Endothelial cell of umbilical vein (primary cell): ENCODE results near the gene ODAD4. TPM values are rescaled to one million over a fixed set of nuclear protein-coding genes. Genes with fewer than 3 reads are reported as not detected.

Source experiments
- BruUV-seq: library from RNA; stranded (reverse); fragments of 400-500 nt; replicated peaks from 2 replicates; lab custom pipeline; 2021; lab: Mats Ljungman, UMichigan
- CTCF ChIA-PET: fragments of 300-600, 350-600 bp; sonication (Branson Sonifier 250); formaldehyde crosslinking; loops from one replicate; lab custom pipeline; 2021; ENCODE audit warnings: antibody characterized with exemption, inconsistent platforms; lab: Charles Lee
- POLR2A ChIA-PET: fragments of 300-600, 350-600 bp; sonication (Branson Sonifier 250); formaldehyde crosslinking; loops from one replicate; lab custom pipeline; 2021; ENCODE audit warnings: antibody characterized with exemption, inconsistent platforms; lab: Charles Lee
- DNase-seq: peaks from one replicate; pipeline ENCODE4 v3.0.0-alpha.2; 2011; ENCODE audit warnings: low read depth, low spot score
- FAIRE-seq: peaks from 2 replicates; lab custom pipeline; 2011; peaks lifted over from hg19 to GRCh38; lab: Jason Lieb, UNC
- H2AFZ ChIP-seq: 2 replicates; pipeline ENCODE4 v1.6.0; 2012; ENCODE audit warnings: low read depth, low read length, control low read depth, inconsistent platforms
- H3K27ac ChIP-seq: 2 replicates; pipeline ENCODE4 v1.5.1; 2011; ENCODE audit warnings: low read depth, mild to moderate bottlenecking, control low read depth, low read length, moderate library complexity; ENCODE audit not compliant: insufficient read depth
- H3K27me3 ChIP-seq, 2 experiments: 2 replicates each; pipeline versions ENCODE4 v1.6.0 to v1.6.1; 2011; ENCODE audit warnings: low read length in 2 of 2, mixed read lengths in 1 of 2; ENCODE audit not compliant: control insufficient read depth in 2 of 2, insufficient read depth in 2 of 2
- H3K36me3 ChIP-seq, 2 experiments: 2 replicates in 1 of 2; 3 replicates in 1 of 2; pipeline ENCODE4 v1.5.1; 2011; ENCODE audit warnings: low read length in 2 of 2, mild to moderate bottlenecking in 1 of 2, moderate library complexity in 1 of 2; ENCODE audit not compliant: control insufficient read depth in 2 of 2, insufficient read depth in 2 of 2; ENCODE audit errors: extremely low read depth in 1 of 2
- H3K4me1 ChIP-seq: 3 replicates; pipeline ENCODE4 v1.5.1; 2011; ENCODE audit warnings: mild to moderate bottlenecking, low read length; ENCODE audit not compliant: control insufficient read depth, insufficient read depth; ENCODE audit errors: extremely low read depth
- H3K4me2 ChIP-seq: 2 replicates; pipeline ENCODE4 v1.6.1; 2011; ENCODE audit warnings: low read length, control low read depth, mixed read lengths; ENCODE audit not compliant: insufficient read depth
- H3K4me3 ChIP-seq, 3 experiments: fragments of 200-600 bp in 1 of 3; sonication (generic), shearing (Covaris generic) in 1 of 3; replicated peaks in 1 of 3; 2 replicates each; pipeline ENCODE4 v1.5.1; 2011 to 2016; ENCODE audit warnings: control low read depth in 3 of 3, low read length in 3 of 3, mild to moderate bottlenecking in 2 of 3, inconsistent platforms in 1 of 3, low read depth in 1 of 3, moderate library complexity in 1 of 3; ENCODE audit not compliant: insufficient read depth in 1 of 3
- H3K79me2 ChIP-seq: 2 replicates; pipeline ENCODE4 v1.6.0; 2012; ENCODE audit warnings: low read length, inconsistent platforms; ENCODE audit not compliant: control insufficient read depth, insufficient read depth
- H3K9ac ChIP-seq: replicated peaks from 2 replicates; pipeline ENCODE3; 2011; ENCODE audit warnings: low read length, control low read depth; ENCODE audit not compliant: insufficient read depth; ENCODE audit errors: extremely low read depth
- H3K9me1 ChIP-seq: replicated peaks from 3 replicates; pipeline ENCODE4 v1.6.0; 2011; ENCODE audit warnings: mild to moderate bottlenecking, low read length; ENCODE audit not compliant: control insufficient read depth, insufficient read depth; ENCODE audit errors: extremely low read depth
- H3K9me3 ChIP-seq: replicated peaks from 2 replicates; pipeline ENCODE4 v1.5.1; 2012; ENCODE audit warnings: low read length, inconsistent platforms; ENCODE audit not compliant: control insufficient read depth, insufficient read depth
- H4K20me1 ChIP-seq: replicated peaks from 2 replicates; pipeline ENCODE3; 2011; ENCODE audit warnings: mild to moderate bottlenecking, low read length; ENCODE audit not compliant: control insufficient read depth, insufficient read depth; ENCODE audit errors: extremely low read depth
- EZH2 ChIP-seq: IDR thresholded peaks from 2 replicates; pipeline ENCODE4 v1.6.1; 2012; ENCODE audit warnings: borderline replicate concordance, low read depth, mild to moderate bottlenecking, moderate library complexity, low read length, inconsistent platforms; ENCODE audit not compliant: severe bottlenecking
- FOS ChIP-seq: IDR thresholded peaks from 2 replicates; pipeline ENCODE4 v1.6.1; 2011; ENCODE audit warnings: mild to moderate bottlenecking, low read length, moderate library complexity, borderline replicate concordance; ENCODE audit not compliant: insufficient read depth
- GATA2 ChIP-seq: IDR thresholded peaks from 2 replicates; pipeline ENCODE4 v1.7.0; 2011; ENCODE audit warnings: low read depth, mild to moderate bottlenecking, moderate library complexity, mixed read lengths, low read length; ENCODE audit not compliant: insufficient read length, insufficient read depth
- JUN ChIP-seq: IDR thresholded peaks from 2 replicates; pipeline ENCODE4 v1.6.1; 2011; ENCODE audit warnings: borderline replicate concordance, low read depth; ENCODE audit not compliant: insufficient read length, insufficient read depth
- POLR2A ChIP-seq: IDR thresholded peaks from 2 replicates; pipeline ENCODE4 v1.6.1; 2012; ENCODE audit warnings: low read depth, mild to moderate bottlenecking, control low read depth, low read length
- dilution Hi-C: fragments of 300-500 bp; cut with MboI; formaldehyde crosslinking; loops from one replicate; pipeline ENCODE4 v1.15.0; 2019; ENCODE audit warnings: low sequenced_read_pairs; ENCODE audit not compliant: extremely low pct_ligation_motif_present
- intact Hi-C: fragments of 100-400 bp; cut with micrococcal nuclease; formaldehyde crosslinking; loops from one replicate; pipeline ENCODE4 v1.10.0; 2022
- polyA plus RNA-seq, 4 experiments: library from polyadenylated mRNA; depleted of rRNA in 3 of 4; stranded (reverse) in 3 of 4; unstranded in 1 of 4; fragments of >200 nt; gene quantifications; 2 replicates each; pipeline versions ENCODE4 v1.2.1 to v1.2.3, GENCODE V29; 2011 to 2012; ENCODE audit warnings: missing spikeins in 1 of 4
- total RNA-seq: library from RNA; stranded (reverse); gene quantifications from 2 replicates; pipeline ENCODE4 v1.2.3, GENCODE V29; 2021
- TF ChIP-seq, protein P1 (sequence below), 2 donors: IDR thresholded peaks; 1 replicate in 1 of 2; 2 replicates in 1 of 2; pipeline ENCODE4 v1.5.1; 2011; ENCODE audit warnings: low read length in 2 of 2, mild to moderate bottlenecking in 2 of 2, moderate library complexity in 2 of 2, control low read depth in 1 of 2, inconsistent platforms in 1 of 2, low read depth in 1 of 2; ENCODE audit not compliant: insufficient read depth in 1 of 2; ENCODE audit errors: extremely low read depth in 1 of 2

The ODAD4 gene
- total and polyA plus RNA-seq, 2 donors (not counting 3 experiments of a cell fraction or from before 2014, with no cell fraction given) = 0.19 to 1.0 TPM

- H2AFZ ChIP-seq = no peak overlapping the region
- peak; percentile 17 for DNase-seq
- TF ChIP-seq FOS = peak; percentile 8
- no peak for TF ChIP-seq POLR2A
- TF ChIP-seq, protein P1, sequence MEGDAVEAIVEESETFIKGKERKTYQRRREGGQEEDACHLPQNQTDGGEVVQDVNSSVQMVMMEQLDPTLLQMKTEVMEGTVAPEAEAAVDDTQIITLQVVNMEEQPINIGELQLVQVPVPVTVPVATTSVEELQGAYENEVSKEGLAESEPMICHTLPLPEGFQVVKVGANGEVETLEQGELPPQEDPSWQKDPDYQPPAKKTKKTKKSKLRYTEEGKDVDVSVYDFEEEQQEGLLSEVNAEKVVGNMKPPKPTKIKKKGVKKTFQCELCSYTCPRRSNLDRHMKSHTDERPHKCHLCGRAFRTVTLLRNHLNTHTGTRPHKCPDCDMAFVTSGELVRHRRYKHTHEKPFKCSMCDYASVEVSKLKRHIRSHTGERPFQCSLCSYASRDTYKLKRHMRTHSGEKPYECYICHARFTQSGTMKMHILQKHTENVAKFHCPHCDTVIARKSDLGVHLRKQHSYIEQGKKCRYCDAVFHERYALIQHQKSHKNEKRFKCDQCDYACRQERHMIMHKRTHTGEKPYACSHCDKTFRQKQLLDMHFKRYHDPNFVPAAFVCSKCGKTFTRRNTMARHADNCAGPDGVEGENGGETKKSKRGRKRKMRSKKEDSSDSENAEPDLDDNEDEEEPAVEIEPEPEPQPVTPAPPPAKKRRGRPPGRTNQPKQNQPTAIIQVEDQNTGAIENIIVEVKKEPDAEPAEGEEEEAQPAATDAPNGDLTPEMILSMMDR (IDR thresholded peaks at IDR 0.05; ENCODE audit: extremely low read depth in 1 of 2, insufficient read depth in 1 of 2, low read depth in 1 of 2, low read length in 2 of 2) = no peak
- TF ChIP-seq GATA2 = no peak
- intact Hi-C loops = no loop called here
- no TSS peak for BruUV-seq
- no peak overlapping the region for H3K4me3 ChIP-seq
- H3K27me3 ChIP-seq = no peaks in the 10 kb centered on the region
- CTCF ChIA-PET = interaction anchor here (0.9 to 3.2 kb wide), 6 partner anchors 14 to 98 kb away, joined by 3 to 13 read pairs (median 6); partner anchors contain the start of gene NKIRAS2
- FAIRE-seq = peak; percentile 69
- POLR2A ChIA-PET = no interaction called here
- H3K36me3 ChIP-seq = peaks cover 11 to 20% of the 10 kb centered on the region in 2 experiments
- peak overlapping the region; percentile 4 for H3K27ac ChIP-seq
- peaks cover 11% of the 10 kb centered on the region for H4K20me1 ChIP-seq
- H3K9me1 ChIP-seq = no peaks in the 10 kb centered on the region
- dilution Hi-C loops = no loop called here
- peaks cover 71% of the 10 kb centered on the region for H3K79me2 ChIP-seq
- H3K4me2 ChIP-seq = peak overlapping the region; percentile 26
- H3K9me3 ChIP-seq = no peaks in the 10 kb centered on the region
- no peak overlapping the region for H3K9ac ChIP-seq
- H3K4me1 ChIP-seq = peaks cover 16% of the 10 kb centered on the region
Measured at GRCh38 chr17:42002792-42003301, 72.4 kb downstream of the ODAD4 start.

- H4K20me1 ChIP-seq = peaks cover 11% of the 10 kb centered on the region
- peaks cover 6 to 8% of the 10 kb centered on the region in 2 experiments for H3K36me3 ChIP-seq
- H3K4me3 ChIP-seq = no peak overlapping the region
- peaks cover 92% of the 10 kb centered on the region for H3K79me2 ChIP-seq
- no peaks in the 10 kb centered on the region for H3K9me3 ChIP-seq
- POLR2A ChIA-PET = no interaction called here
- BruUV-seq = no TSS peak
- CTCF ChIA-PET = interaction anchor here (3.2 kb wide), 1 partner anchor 15 kb away, joined by 13 read pairs; the partner anchor contains the start of gene NKIRAS2
- peaks cover 21% of the 10 kb centered on the region for H3K4me1 ChIP-seq
- H3K9ac ChIP-seq = no peak overlapping the region
- TF ChIP-seq EZH2 = no peak
- TF ChIP-seq JUN = no peak
- TF ChIP-seq POLR2A = no peak
- dilution Hi-C loops (no loop called here), intact Hi-C loops (no loop called here)
- H2AFZ ChIP-seq = no peak overlapping the region
- FAIRE-seq = no peak
- DNase-seq = no peak
- no peaks in the 10 kb centered on the region for H3K9me1 ChIP-seq
- H3K27ac ChIP-seq = no peak overlapping the region
- no peaks in the 10 kb centered on the region for H3K27me3 ChIP-seq
- no peak overlapping the region for H3K4me2 ChIP-seq
Measured at GRCh38 chr17:42005166-42005565, 74.7 kb downstream of the ODAD4 start.
